RPMI8226 (cell line): ENCODE data around the gene PFN2.
"Not testable (repeated sequence)": the region's sequence is repeated elsewhere in the genome, so short reads cannot be mapped to it uniquely, and the experiment has no call there.

Experiments
- DNase-seq: peaks from one replicate; pipeline ENCODE4 v3.0.0-alpha.2; 2015

The PFN2 gene

DNA sequence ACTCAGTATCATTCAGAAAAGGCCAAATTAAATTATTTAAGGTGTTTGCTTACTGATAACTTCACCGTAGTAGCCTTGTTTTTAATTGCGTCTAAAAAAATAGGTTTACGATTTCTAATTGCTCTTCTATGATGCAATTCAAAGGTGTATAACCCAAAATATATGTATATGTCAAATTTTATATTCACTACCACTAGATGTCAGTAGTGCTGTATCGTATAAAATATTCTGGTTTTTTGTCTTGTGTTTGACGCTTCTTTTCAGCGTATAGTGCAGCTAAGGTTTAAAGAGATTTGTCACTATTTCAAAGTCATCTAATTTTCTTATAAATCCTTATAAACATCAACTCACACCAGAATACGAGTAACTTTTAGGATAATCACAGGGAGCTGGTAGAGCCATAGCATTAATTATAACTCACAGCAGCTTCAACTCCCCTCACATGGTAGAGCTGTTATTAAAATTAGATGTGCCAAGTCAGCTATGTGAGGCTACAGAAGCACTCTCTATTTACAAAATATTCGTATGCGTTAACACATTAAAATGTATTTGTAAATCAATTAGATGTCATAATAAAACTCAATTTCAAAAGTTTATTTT is 3.5 kb downstream of the PFN2 start:
- peak; percentile 48 for DNase-seq

DNA sequence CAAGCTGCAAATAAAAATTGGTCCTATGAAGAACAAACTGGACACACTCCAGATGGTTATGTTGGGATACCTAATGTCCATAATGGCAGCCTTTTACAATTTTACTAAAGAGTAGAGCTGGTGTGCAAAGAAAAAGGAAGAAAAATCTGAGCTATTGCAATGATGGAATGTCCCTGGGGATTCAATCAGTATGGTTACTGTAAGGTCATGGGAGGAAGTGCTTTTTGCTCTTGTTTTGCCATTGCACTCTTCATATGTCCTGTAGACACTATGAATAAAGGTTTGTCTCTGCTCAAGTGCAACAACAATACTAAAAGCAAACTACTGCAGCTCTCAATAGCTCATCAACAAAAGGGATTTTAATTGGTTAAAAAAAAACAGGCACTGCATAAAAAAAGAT is 5.4 kb downstream of the PFN2 start:
- DNase-seq, result no peak

DNA sequence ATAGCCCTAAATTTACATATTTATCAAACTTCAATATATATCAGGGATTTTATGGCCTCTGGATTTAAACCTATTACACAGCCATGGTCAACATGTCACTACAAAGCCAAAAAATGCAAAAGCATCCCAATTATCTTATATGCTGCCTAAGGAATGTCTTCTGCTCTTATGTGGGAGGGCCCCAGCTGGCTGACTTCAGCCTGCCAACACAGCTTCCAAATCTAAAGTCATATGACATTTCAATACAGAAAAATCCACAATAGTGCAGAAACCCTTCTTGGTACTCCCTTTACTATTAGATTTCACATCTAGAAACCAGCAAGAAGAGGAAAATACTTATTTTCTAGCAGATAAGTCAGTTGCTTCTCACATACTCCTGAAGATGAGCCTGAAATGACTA is 6.4 kb downstream of the PFN2 start:
- DNase-seq, result no peak

DNA sequence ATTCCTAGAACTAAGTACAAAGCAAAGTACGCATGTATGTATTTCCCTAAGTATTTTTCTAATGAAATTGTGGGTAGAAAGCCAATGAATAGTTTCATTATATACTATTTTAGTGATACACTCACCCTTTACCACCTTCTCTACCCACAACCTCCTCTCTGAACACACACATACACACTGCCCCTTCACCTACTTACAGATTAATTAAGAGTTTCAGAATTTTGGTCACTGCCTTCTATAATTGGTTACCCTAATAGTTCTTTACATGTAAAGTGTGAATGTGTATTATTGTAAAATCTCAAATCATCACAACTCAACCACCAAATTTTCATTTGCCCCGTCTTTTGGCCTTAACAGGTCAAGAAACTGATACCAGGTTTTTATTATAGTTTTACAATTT is 7.2 kb downstream of the PFN2 start:
- DNase-seq, result no peak

DNA sequence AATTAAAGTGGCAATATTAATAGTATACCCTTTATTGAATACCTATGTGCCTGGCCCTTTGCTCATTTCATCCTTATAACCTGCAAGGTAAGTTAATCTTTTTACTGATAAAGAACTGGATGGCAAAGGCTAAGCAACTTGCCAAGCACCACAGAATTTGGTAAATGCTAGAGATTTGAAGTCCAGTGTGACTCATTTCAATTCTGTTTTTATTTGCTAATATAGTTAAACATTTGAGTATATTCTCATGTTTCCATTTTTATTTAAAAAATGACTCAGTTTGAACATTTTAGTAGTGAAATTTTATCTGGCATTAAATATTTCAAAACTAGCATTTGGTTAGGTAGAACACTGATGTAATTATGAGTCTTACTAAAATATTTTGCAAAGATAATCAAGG is 11.3 kb downstream of the PFN2 start:
- DNase-seq, result no peak

DNA sequence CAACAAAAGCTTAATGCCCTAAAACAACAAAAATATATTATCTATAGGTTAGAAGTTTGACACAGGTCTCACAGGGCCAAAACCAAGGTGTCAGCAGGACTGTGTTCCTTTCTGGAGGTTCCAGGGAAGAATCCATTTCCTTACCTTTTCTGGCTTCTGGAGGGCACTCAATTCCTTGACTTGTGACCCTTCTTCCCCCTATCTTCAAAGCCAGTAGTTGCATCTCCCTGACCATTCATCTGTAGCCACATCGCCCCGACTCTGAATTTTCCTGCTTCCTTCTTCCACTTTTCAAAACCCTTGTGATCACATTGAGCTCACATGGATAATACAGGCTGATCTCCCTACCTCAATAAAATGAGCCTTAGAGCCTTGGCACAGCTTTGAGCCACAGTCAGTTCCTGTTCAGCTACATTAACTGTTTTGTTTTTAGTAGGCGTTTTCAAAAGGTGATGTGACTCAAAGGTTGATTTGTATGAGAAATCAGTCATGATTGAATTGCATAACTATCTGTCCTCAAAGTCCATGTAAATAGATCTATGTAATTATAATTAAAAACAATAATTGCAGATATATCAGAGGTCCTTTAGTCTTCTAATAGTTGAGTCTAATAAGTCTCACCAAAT is 12.4 kb downstream of the PFN2 start:
- DNase-seq, result no peak

DNA sequence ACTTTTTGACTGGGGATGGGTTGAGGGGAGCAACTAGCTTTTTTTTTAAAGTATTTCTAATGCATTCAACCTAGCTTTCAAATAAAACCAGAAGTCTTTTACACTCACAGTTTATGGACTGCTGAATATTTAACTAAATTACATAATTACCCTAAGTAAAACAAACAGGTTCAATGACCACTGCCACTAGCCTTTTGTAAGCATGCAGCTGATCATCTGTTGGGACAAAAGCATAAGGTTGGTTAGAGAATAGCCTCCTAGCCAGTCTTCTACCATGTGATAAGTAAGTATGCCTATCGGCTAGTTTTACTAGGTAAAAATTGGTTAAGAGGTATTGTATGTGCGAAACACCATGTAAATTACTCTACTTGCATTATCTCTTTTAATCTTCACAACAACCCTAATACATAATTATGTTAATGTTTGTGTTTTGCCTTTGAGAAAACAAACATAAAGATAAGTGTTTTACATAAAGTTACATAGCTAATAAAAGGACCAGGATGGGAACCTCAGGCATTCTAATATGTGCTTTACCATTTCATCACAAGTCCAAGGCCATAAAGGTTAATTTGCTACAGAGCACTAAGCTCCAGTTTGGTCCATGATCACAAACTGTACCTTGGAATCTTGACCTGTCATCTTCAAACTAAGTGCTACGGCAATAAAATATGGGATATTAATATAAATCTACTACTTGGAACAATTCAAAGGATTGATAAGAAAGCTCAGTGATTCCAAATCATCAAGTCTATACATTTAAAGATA is 13.2 kb downstream of the PFN2 start:
- no peak for DNase-seq

DNA sequence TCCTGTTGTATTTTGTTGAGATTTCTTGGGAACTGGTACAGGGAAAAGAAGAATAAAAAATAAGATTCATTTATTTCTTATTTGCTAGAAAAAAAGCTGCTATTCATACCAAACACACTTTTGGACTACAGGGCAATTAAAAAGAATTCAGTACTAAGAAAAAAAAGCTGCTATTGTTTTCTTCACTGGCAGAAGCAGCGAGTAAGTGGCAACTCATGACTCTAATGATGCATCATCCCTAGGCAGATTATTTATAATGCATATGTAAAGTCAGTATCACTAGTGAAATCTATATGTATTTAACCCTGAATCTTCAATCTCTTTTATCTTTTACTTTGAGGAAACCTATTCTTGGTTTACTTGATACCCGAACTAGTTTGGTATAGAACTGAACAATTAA is 15.2 kb downstream of the PFN2 start:
- no peak for DNase-seq

DNA sequence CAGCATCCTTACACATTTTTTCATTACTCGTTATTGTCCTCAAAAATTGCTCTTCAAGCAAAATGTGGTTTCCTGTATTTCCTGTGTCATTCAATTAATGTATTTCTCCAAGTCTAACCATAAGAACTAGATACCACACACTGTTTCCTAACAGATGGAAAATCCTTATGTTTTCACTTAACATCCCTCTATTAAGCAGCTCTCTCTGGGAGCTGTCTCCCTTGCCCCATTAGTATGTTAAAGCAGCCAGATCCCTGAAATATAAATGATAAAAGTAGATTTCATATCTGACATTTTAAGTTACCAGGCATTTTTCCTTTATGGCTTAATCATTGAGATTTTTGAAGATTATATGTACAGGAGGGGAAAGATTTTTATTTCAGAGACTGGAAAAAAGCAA is 15.9 kb downstream of the PFN2 start:
- no peak for DNase-seq

DNA sequence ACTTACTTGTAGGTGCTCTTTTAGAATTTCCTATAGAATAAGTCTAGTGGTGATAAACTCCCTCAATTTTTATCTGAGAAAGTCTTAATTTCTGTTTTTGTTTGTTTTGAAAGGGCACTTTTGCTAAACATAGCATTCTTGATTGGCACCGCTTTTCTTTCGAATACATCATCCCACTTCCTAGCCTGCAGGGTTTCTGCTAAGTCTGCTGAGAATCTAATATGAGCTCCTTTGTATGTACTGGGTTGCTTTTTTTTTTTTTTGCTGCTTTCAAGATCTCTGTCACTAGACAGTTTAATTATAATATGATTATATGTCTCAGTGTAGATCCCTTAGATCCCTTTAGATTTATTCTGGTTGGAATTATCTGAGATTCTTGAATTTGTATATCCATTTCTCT is 21.5 kb downstream of the PFN2 start:
- DNase-seq, result no peak

DNA sequence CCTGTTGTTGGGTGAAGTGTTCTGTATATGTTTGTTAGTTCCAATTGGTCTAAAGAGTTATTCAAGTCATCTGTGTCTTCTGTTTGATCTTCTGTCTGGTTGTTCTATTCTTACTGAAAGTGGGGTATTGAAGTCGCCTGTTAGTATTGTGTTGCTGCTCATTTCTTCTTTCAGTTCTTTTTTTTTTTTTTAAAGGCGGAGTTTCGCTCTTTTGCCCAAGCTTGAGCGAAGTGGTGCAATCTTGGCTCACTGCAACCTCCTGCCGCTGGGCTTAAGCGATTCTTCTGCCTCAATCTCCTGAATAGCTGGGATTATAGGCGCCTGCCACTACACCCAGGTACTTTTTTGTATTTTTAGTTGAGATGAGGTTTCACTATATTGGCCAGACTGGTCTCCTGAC is 23.5 kb downstream of the PFN2 start:
- DNase-seq, result no peak

DNA sequence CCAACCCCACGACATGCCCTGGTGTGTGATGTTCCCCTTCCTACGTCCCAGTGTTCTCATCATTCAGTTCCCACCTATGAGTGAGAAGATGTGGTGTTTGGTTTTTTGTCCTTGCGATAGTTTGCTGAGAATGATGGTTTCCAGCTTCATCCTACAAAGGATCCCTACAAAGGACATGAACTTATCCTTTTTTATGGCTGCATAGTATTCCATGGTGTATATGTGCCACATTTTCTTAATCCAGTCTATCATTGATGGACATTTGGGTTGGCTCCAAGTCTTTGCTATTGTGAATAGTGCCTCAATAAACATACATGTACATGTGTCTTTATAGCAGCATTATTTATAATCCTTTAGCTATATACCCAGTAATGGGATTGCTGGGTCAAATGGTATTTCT is 26.7 kb downstream of the PFN2 start:
- DNase-seq, result not testable (repeated sequence)

DNA sequence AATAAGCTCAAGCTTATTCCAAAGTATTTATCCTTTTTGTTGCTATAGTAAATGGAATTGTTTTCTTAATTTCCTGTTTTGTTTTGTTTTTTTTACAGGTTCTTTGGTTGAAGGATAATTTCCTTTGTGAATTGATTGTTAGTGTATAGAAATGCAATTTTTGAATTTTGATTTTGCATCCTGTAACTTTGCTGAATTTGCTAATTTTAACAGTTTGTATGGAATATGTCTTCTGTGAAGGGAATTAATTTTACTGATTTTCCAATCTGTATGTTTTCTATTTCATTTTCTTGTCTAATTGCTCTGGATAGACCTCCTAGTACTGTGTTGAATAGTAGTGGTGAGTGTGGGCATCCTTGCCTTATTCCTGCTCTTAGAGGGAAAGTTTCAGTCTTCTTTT is 28.3 kb downstream of the PFN2 start:
- no peak for DNase-seq

DNA sequence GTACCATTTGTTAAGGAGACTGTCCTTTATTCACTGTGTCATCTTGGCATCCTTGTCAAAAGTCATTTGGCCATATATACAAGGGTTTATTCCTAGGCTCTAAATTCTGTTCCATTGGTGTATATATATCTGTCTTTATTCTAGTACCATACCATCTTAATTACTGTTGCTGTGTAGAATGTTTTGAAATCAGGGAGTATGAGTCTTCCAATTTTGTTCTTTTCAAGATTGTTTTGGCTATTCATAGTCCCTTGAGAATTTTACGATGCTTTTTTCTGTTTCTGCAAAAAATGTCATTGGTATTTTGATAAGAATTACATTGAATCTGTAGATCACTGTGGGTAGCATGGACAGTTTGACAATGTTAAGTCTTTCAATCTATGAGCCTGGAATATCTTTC is 28.7 kb downstream of the PFN2 start:
- DNase-seq, result no peak

DNA sequence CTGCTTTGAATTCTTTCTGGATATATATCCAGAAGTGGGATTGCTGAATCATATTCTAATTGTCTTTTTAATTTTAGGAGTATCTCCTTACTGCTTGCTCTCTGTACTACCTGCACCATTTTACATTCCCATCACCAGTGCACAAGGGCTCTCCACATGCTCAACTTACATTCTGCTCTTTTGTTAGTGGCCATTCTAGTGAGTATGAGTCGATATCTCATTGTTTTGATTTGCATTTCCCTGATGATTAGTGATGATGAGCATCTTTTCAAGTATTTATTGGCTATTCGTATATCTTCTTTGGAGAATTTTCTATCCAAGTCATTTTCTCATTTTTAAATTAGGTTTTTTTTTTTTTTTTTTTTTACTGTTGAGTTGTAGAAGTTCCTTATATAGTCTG is 29.5 kb downstream of the PFN2 start:
- no peak for DNase-seq

DNA sequence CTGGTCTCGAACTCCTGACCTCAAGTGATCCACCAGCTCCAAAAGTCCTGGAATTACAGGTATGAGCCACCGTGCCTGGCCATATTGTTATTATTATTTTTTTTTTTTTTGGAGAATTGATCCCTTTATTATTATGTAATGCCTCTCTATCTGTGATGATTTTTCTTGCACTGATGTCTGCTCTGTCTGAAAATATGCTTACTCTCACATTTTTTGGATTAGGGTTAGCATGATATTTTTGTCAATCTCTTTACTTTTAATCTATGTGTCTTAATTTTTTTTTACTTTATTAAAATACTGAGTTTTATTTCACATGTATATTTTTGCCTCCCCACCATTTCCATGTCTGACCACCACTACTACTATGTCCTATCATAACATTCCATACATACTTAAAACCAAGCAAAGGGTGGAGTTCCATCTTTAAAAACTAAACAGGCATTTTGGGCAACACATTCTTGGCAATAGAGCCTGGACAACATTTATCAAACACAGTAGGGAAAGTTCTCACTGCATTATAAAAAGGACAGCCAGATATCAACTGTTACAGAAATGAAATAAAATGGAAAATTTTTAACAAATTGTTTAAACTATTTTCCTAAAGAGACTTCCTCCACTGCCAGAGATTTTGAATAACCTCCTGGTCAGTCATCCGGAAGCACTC is 32.2 kb downstream of the PFN2 start:
- not testable (repeated sequence) for DNase-seq

DNA sequence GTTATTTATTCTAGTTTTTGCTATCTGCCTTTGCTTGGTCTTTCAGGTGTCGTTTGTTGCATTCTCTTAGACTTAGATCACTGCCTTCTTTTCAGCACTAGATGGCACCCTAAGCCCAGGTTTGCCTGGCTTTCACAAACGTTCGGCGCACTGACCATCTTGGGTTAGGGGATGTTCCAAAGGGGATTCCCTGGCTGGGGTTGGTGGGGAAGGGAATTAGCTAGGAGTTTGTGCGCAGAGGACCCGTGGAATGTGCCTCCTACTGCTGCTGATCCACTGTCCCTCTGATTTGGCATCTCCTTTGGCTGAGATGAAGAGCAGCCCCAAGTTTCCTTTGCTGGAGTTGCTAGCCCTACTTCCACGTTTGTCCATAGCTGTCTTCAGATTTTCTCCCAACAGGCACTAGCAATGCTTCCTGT is 33.9 kb downstream of the PFN2 start:
- peak; percentile 65 for DNase-seq

DNA sequence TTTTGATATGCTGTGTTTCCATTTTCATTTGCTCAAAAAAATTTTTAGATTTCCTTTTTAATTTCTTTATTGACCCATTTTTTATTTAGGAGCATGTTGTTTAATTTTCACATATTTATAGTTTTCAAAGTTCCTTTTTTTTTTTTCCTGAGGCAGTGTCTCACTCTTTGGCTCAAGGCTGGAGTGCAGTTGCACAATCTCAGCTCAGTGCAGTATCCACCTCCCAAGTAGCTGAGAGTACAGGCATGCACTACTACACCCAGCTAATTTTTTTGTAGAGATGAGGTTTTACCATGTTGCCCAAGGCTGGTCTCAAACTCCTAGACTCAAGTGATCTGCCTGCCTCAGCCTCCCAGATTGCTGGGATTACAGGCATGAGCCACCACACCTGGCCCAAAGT is 36.2 kb downstream of the PFN2 start:
- DNase-seq, result no peak

DNA sequence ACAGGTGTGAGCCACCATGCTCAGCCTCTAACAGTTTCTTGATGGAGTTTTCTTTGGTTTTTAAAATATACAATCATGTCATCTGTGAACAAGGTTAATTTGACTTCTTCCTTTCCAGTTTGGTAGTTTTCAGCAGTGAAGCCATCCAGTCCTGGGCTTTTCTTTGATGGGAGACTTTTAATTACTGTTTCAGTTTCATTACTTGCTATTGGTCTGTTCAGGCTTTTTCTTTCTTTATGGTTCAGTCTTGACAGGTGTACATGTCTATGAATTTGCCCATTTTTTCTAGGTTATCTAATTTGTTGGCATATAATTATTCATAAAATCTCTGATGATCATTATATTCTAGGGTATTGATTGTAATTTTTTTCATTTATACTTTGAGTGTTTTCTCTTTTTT is 36.8 kb downstream of the PFN2 start:
- no peak for DNase-seq

DNA sequence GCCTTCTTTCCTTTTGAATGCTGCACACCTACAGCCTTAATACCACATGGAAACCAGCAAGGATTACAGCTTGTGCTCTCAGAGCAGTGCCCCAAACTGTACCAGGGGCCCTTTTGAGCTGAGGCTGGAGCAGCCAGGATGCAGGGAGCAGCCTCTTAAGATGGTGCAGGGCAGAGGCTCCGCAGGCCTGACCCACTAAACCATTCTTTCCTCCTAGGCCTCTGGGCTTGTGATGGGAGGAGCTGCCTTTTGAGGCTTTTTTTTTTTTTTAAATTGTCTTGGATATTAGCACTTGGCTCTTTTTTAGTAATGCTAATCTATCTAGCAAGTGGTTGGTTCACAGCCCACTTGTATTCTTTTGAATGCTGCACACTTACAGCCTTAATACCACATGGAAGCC is 37.7 kb downstream of the PFN2 start:
- DNase-seq, result no peak

DNA sequence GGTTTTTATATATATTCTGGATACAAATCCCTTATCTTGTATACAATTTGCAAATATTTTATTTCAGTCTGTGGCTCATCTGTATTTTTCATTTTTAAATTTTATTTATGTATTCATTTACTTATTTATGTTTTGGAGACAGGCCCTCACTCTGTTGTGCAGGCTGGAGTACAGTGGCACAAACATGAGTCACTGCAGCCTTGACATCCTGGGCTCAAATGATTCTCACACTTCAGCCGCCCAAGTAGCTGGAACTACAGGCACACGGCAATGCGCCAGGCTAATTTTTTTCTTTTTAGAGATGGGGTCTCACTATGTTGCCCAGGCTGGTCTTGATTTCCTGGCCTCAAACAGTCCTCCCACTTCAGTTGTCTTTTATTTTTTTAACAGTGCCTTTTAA is 50.6 kb downstream of the PFN2 start:
- DNase-seq, result no peak

DNA sequence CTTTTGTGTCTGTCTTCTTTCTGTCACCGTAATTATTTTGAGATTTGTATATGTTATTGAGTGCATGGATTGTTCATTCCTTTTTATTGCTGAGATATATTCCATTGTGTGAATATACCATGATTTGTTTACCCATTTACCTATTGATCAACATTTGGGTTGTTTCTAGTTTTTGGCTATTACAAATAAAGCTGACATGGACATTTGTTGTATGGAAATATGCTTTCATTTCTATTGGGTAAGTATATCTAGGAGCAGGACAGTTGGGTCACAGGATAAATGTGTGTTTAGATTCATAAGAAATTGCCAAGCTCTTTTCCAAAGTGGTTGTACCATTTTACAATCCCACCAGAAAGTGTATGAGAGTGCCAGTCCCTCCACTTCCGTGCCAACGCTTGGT is 51.2 kb downstream of the PFN2 start:
- no peak for DNase-seq

DNA sequence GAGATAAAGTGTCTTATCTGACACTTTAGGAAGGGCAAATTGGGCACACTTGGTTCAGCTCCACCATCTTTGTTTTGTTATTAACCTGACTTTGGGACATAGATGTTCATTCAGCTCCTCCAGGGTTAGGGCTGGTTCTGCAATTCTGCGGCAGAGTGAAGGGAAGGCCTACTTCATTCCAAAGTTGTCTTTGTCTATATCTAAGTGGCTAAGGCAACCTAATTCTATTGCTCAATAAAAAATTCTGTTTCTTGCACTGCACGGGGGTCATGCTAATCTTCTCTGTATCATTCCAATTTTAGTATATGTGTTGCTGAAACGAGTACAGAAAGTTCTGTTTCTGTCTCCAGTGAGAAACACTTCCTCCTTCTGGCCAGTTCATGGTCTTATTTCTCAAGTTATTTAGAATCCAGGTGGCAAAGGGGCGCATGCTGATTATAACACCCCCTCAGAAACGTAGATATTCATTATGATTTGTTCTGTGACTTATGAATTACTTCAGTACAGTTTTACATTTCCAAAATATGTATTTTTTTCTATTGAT is 53.5 kb downstream of the PFN2 start:
- DNase-seq, result no peak
